Colonic mucosa (tissue), 4 donors: ENCODE data around the gene PLCB1. TPM values are rescaled to one million over a fixed set of nuclear protein-coding genes. Genes with fewer than 3 reads are reported as not detected.

Source experiments
- DNase-seq: peaks from one replicate; pipeline ENCODE4 v3.0.0-alpha.2; 2020
- H3K27ac ChIP-seq: fragments of 200-600 bp; one replicate; pipeline ENCODE4 v1.8.0; 2021
- H3K27me3 ChIP-seq: fragments of 200-600 bp; one replicate; pipeline ENCODE4 v1.8.0; 2021
- H3K36me3 ChIP-seq: fragments of 200-600 bp; one replicate; pipeline ENCODE4 v1.8.0; 2021
- H3K4me1 ChIP-seq: fragments of 200-600 bp; one replicate; pipeline ENCODE4 v1.8.0; 2021; ENCODE audit warnings: mild to moderate bottlenecking
- H3K4me3 ChIP-seq: fragments of 200-600 bp; one replicate; pipeline ENCODE4 v1.8.0; 2021
- H3K9ac ChIP-seq, 2 donors: one replicate each; pipeline ENCODE4 v1.7.0; 2013; ENCODE audit warnings: control low read depth in 2 of 2, low read depth in 2 of 2, low read length in 2 of 2
- H3K9me3 ChIP-seq: fragments of 200-600 bp; one replicate; pipeline ENCODE4 v1.8.0; 2021
- CTCF ChIP-seq: fragments of 200-600 bp; IDR thresholded peaks from one replicate; pipeline ENCODE4 v1.8.0; 2022; ENCODE audit warnings: antibody characterized with exemption, mild to moderate bottlenecking
- intact Hi-C: fragments of 100-400 bp; cut with DNase I; formaldehyde crosslinking; loops from one replicate; pipeline ENCODE4 v1.14.1; 2022
- total RNA-seq, 2 donors: library from RNA; stranded (reverse); fragmentation: NEBNext Ultra II Directional in 1 of 2; extraction: Animal tissue kit (Norgen Biotek cat#: 25700) in 1 of 2; gene quantifications; one replicate each; pipeline ENCODE4 v1.2.1, GENCODE V29; 2021
- donor health status: healthy.
- donor health status: DM: no; HTN: no; CAD: no.
- donor health status: DM: no; HTN: no; CAD: no.

The PLCB1 gene
- total RNA-seq, 2 donors from 2014 or later: 8.3 to 9.6 TPM

GRCh38 chr20:8301655-8302054 lies 169.6 kb downstream of the PLCB1 start:
- Histone ChIP-seq H3K9ac (no peak overlapping the region), H3K4me1 (no peaks in the 10 kb centered on the region), H3K36me3 (no peaks in the 10 kb centered on the region), H3K27ac (no peak overlapping the region), H3K27me3 (no peaks in the 10 kb centered on the region), H3K9me3 (no peaks in the 10 kb centered on the region), H3K4me3 (no peak overlapping the region)
- DNase-seq: no peak
- TF ChIP-seq CTCF: no peak
- intact Hi-C loops: loop anchor here (10.0 kb wide), 1 partner anchor 167 kb away; the partner anchor contains the start of gene PLCB1

GRCh38 chr20:8303651-8304050 lies 171.6 kb downstream of the PLCB1 start:
- no peak for DNase-seq
- no peak overlapping the region for H3K27ac ChIP-seq
- H3K36me3 ChIP-seq: no peaks in the 10 kb centered on the region
- no peaks in the 10 kb centered on the region for H3K27me3 ChIP-seq
- H3K4me3 ChIP-seq: no peak overlapping the region
- no peak overlapping the region for H3K9ac ChIP-seq
- intact Hi-C loops: loop anchor here (10.0 kb wide), 1 partner anchor 169 kb away; the partner anchor contains the start of gene PLCB1
- TF ChIP-seq CTCF: no peak
- no peaks in the 10 kb centered on the region for H3K9me3 ChIP-seq
- no peaks in the 10 kb centered on the region for H3K4me1 ChIP-seq

GRCh38 chr20:8304124-8304816 lies 172.2 kb downstream of the PLCB1 start:
- H3K27ac ChIP-seq: no peak overlapping the region
- H3K4me3 ChIP-seq: no peak overlapping the region
- no peak for TF ChIP-seq CTCF
- no peaks in the 10 kb centered on the region for H3K36me3 ChIP-seq
- intact Hi-C loops: loop anchor here (10.0 kb wide), 1 partner anchor 169 kb away; the partner anchor contains the start of gene PLCB1
- no peak overlapping the region for H3K9ac ChIP-seq
- H3K27me3 ChIP-seq: no peaks in the 10 kb centered on the region
- no peak for DNase-seq
- H3K9me3 ChIP-seq: no peaks in the 10 kb centered on the region
- H3K4me1 ChIP-seq: no peaks in the 10 kb centered on the region

GRCh38 chr20:8305449-8305978 lies 173.4 kb downstream of the PLCB1 start:
- peak; percentile 71 for DNase-seq
- H3K27me3 ChIP-seq: no peaks in the 10 kb centered on the region
- H3K27ac ChIP-seq: no peak overlapping the region
- no peaks in the 10 kb centered on the region for H3K4me1 ChIP-seq
- intact Hi-C loops: loop anchor here (10.0 kb wide), 1 partner anchor 171 kb away; the partner anchor contains the start of gene PLCB1
- no peaks in the 10 kb centered on the region for H3K9me3 ChIP-seq
- peak; percentile 58 for TF ChIP-seq CTCF
- H3K36me3 ChIP-seq: no peaks in the 10 kb centered on the region
- H3K9ac ChIP-seq: no peak overlapping the region
- H3K4me3 ChIP-seq: no peak overlapping the region

GRCh38 chr20:8306937-8307336 lies 174.9 kb downstream of the PLCB1 start:
- Histone ChIP-seq H3K9ac (no peak overlapping the region), H3K27ac (no peak overlapping the region), H3K9me3 (no peaks in the 10 kb centered on the region), H3K4me1 (no peaks in the 10 kb centered on the region), H3K27me3 (no peaks in the 10 kb centered on the region), H3K4me3 (no peak overlapping the region), H3K36me3 (no peaks in the 10 kb centered on the region)
- no peak for DNase-seq
- TF ChIP-seq CTCF: no peak
- intact Hi-C loops: loop anchor here (10.0 kb wide), 1 partner anchor 172 kb away; the partner anchor contains the start of gene PLCB1
